ENCODE results near the gene B4GALT5.
"Not testable (repeated sequence)": the region's sequence is repeated elsewhere in the genome, so short reads cannot be mapped to it uniquely, and the experiment has no call there.

The B4GALT5 gene

GRCh38 chr20:49713753-49714712, at the start of gene B4GALT5:
Gene B4GALT5 (minus strand): TSS chr20:49713878. CDS start chr20:49713690, 188 bp downstream.
- peak; percentile 82 for DNase-seq (ENCODE audit: low spot score)

- DNase-seq (ENCODE audit: low spot score), result no peak
Measured at GRCh38 chr20:49762940-49763766, 49.5 kb upstream of the B4GALT5 start.

DNA sequence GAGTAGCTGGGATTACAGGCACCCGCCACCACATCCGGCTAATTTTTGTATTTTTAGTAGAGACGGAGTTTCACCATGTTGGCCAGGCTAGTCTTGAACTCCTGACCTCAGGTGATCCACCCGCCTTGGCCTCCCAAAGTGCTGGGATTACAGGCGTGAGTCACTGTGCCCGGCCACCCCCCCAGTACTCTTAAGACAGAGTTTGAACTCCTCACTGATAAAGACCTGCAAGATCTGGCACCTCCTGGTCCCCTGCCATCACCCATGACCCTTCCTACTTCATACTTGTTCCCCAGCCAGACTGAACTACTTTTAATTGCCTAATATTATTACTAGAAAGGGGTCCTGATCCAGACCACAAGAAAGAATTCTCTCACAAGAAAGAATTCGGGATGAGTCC, 48.2 kb upstream of the B4GALT5 start:
- DNase-seq (ENCODE audit: low spot score), result not testable (repeated sequence)

DNA sequence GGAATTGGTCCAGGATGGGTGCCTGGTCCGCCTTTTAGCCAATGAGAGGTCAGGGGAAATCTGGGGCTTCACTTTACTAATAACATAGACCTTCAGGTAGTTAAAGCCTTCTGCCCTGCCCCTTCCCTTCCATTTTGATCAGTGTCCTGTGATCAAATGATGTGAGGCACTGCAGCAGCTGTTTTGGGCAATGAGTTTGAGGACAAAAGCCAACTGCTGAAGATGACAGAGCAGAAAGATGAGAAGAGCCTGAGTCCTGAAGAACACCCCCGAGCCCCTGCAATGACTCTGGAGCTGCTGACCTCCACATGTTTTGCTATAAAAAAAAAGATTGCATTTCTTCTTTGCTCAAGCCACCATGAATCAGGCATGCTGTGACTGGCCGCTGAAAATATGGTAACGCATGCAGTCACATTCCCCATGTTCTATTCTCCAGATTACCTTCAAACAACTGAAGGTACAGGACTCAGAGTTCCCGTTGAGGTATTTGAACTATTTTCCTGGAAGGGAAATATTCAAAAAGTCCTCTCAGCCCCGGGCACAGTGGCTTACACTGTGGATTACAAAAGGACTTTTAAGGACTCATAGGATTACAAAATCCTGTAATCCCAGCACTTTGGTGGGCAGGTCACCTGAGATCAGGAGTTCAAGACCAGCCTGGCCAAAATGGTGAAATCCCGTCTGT, 45.7 kb upstream of the B4GALT5 start:
- no peak for DNase-seq (ENCODE audit: low spot score)

DNA sequence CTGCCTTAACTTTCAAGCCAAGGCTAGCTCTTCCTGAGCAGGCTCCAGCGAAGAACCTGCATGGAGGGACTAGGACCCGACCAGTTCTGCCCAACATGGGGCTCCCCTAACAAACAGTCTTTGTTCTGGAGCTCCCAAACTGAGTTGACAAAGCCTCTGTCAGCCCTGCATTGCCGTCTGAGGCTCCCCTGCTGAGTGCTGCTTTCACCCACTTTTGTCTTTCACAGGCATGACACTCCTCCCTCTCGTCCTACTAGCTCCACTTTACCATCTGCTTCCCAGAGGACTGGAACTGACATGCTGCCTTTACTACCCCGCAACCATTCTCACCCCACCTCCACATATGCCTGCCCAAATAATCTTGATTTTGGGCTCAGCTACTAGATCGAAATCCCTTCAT, 45.1 kb upstream of the B4GALT5 start:
- DNase-seq (ENCODE audit: low spot score), result no peak

GRCh38 chr20:49757597-49757996, 43.9 kb upstream of the B4GALT5 start:
- no peak for DNase-seq (ENCODE audit: low spot score)

DNA sequence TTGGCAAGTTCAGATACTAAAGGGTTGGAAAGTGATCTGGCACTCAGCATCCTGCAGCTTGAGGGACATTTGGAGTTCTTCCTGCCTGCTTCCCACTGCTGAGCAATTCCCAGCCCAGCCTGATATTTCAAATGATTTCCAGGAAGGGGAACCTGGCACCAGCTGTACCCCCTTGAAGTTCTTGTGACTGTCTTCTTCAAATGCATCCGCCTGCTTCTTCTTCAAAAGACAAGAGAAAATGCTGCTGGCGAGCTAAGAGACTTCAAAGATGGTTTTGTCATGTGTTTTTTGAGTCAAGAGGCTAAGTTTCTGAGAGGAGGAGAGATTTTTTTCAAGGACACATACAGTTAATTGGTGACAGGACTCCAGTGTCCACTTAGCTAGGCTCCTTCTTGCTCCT, 42.6 kb upstream of the B4GALT5 start:
- no peak for DNase-seq (ENCODE audit: low spot score)

DNA sequence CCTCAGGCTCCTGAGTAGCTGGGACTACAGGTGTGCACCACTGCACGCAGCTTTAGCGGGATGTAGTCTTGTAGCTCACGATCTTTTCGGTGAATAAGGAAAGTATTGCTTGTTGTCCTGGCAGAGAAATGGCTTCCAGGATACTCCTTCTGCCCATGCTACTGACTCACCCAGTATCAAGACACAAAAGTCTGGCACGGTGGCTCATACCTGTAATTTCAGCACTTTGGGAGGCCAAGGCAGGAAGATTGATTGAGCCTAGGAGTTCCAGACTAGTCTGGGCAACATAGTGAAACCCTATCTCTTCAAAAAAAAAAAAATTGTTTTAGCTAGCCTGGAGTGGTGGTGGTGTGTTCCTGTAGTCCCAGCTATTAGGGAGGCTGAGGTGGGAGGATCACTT, 40.9 kb upstream of the B4GALT5 start:
- no peak for DNase-seq (ENCODE audit: low spot score)

GRCh38 chr20:49753133-49753532, 39.5 kb upstream of the B4GALT5 start:
- no peak for DNase-seq (ENCODE audit: low spot score)

- DNase-seq (ENCODE audit: low spot score), result no peak
Measured at GRCh38 chr20:49752201-49752903, 38.7 kb upstream of the B4GALT5 start.

GRCh38 chr20:49751397-49751736, 37.7 kb upstream of the B4GALT5 start:
- DNase-seq (ENCODE audit: low spot score), result no peak

- no peak for DNase-seq (ENCODE audit: low spot score)
Measured at GRCh38 chr20:49750611-49751396, 37.1 kb upstream of the B4GALT5 start.

DNA sequence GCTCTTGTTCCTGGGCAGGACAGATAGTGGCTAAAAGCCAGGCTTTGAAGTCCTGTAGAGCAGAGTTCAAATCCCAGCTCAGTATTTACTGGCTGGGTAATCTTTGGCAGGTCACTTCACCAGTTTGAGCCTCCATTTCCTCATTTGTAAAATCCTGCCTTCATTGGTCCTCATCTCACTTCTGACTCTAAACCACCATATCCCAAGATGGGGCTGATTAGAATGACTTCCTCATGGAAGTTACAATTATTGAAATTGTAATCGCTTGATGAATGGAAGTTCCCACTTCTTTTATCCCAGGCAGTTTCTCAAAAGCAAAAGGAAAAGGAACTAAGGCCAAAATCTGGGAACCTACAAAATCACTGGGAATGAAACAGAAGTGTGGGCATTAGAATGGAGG, 35.9 kb upstream of the B4GALT5 start:
- no peak for DNase-seq (ENCODE audit: low spot score)

GRCh38 chr20:49748525-49748838, 34.8 kb upstream of the B4GALT5 start:
- no peak for DNase-seq (ENCODE audit: low spot score)

GRCh38 chr20:49747707-49748524, 34.2 kb upstream of the B4GALT5 start:
- DNase-seq (ENCODE audit: low spot score), result no peak

DNA sequence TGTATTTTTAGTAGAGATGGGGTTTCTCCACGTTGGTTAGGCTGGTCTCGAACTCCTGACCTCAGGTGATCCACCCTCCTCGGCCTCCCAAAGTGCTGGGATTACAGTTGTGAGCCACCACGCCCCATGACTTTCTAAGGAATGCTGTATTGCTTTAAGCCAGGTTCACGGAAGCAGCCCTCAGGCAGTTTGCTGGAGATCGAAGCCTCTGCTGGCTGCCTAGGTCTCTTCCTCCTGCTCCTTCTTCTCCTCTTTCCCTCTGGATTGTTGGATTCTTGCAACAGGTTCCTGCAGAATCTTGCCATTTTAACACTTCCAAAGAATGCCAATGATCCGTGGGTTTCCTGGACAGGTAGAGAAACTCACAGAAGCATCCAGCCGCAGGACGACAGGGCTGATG, 29.3 kb upstream of the B4GALT5 start:
- no peak for DNase-seq (ENCODE audit: low spot score)

DNA sequence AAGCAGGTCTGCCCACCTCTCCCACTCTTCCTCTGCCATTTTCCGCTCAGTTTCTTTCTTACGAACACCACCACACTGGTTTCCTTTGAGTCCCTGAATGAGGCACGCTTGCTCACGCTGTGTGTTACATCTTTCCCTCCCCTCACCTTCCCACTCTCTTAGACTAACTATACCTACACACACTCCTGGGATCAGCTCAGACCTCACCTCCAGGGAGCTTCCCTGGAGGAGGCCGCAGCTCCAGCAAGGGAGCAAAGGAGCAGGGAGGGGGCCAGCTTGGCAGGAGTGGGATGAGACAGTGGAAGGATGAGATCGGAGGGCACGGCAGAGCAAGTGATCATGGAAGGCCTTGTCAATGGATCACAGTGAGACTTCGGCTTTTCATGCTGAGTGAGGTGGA, 28.3 kb upstream of the B4GALT5 start:
- no peak for DNase-seq (ENCODE audit: low spot score)

- DNase-seq (ENCODE audit: low spot score), result no peak
Measured at GRCh38 chr20:49740807-49741206, 27.1 kb upstream of the B4GALT5 start.

GRCh38 chr20:49739042-49739441, 25.4 kb upstream of the B4GALT5 start:
- DNase-seq (ENCODE audit: low spot score), result no peak

DNA sequence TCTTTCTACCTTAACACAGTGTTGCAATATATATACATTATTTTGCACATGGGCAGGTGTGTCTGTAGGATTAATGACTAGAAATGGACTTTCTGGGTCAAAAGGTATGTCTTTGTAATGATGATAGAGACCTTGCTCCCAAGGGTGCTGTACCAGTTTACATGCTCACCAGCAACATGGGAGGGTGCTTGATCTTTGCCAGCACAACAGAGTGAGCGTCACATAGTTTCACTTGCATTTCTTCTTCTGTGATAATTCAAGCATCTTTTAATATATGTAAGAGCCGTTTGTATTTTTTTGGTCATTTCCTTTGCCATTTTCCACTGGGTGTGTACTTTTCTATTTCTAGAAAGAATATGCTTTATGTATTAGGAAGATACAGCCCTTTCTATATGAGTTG, 23.6 kb upstream of the B4GALT5 start:
- no peak for DNase-seq (ENCODE audit: low spot score)

Data from RKO (cell line).